ENCODE data around the gene LTBP3.

LTBP3 gene

GRCh38 chr11:65555693-65556231 is 2.4 kb downstream of the LTBP3 start:
- DNase-seq (ENCODE audit: low read depth in 1 of 2, low spot score in 1 of 2): no peak

- DNase-seq (ENCODE audit: low read depth in 1 of 2, low spot score in 1 of 2): no peak
These were observed 3.2 kb downstream of the LTBP3 start for GRCh38 chr11:65554842-65555430.

DNA sequence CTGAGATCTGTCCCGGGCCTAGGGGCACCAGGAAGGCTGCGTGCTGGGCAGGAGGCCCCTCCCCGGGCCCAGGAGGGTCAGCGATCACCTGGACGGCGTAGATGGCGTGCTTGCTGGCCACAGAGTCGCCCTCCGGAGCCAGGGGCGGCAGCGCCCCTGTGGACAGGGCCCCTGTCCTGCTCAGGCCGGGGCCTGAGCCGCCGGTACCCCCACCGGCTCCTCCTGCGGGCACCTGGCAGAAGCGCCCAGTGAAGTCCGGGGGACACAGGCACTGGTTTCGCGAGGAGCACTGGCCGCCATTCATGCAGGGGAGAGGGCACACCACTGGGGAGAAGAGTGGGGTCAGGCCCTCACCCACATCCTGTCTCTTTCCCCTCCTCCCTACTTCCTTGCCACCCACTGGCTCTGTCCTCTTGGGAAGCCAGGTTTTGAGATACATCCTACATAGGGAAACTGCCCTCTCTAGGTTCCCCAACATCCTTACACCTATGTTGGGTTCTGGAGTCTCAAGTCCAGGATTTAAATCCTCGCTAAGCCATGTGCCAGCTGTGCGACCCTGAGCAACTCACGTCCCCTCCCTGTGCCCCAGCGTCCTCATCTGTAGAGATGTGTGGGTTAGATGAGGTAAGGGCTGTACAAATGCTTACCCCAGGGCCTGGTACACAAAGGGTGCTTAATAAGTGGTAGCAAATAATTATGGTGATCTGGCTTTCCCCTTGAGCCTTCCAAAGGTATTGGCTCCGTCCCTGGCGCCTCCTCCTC is 3.9 kb downstream of the LTBP3 start:
- no peak for DNase-seq (ENCODE audit: low read depth in 1 of 2, low spot score in 1 of 2)

- peak; percentile 46 to 53 for DNase-seq (ENCODE audit: low read depth in 1 of 2, low spot score in 1 of 2)
These were observed 4.7 kb downstream of the LTBP3 start for GRCh38 chr11:65553301-65554001.

GRCh38 chr11:65552388-65552951 is 5.7 kb downstream of the LTBP3 start:
- DNase-seq (ENCODE audit: low read depth in 1 of 2, low spot score in 1 of 2): no peak

DNA sequence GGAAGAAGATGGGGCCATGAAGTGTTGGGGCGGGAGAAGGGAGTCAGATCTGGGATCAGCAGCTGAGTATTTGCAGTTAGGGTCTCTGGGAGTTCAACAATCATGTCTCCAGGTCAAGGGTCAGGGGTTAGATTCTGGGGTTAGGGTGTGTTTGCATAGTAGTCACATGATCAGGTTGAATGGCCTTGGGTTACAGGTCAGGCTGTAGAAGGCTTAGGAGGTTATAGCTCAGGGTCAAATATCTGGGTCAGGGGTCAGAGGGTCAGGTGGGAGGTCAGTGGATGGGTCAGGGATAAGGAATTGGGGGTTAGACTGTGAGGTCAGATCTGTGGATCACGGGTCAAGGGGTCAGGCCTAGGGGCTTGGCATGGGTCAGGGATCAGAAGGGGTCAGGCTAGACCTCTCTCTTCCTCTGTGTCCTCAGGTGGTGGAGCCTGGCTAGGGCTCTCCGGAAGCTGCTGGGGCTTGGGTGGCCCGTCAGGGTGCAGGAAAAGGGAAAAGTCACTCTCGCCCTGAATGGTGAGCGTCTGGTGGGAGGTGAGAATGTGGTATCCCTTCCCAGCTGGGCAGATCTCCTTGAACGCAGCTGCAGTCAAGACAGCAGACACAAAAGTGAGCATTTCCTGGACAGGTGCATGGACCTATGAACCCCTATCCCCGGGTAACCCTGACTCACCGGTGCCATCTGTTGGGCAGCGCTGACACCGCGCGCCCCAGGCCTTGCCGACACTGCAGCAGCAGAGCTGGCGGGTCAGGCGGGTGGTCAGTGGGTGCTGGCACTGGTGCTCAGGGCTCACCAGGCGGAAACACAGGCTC is 6.4 kb downstream of the LTBP3 start:
- DNase-seq (ENCODE audit: low read depth in 1 of 2, low spot score in 1 of 2): no peak

DNA sequence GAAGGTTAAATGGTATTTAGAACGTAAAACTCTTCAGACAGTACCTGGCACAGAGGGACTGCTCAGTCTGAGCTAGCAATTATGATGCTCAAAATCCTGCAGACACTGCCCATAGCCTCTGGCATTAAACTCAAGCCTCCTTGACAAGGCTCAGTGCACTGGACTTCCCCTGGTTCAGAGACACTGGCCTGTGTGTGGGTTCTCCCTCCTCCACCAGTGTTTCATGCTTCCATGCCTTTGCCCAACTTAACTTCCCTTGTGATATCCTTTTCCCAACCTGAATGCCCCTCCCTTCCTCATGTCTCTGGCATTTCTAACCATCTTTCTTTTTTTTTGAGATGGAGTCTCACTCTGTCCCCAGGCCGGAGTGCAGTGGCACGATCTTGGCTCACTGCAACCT is 9.1 kb downstream of the LTBP3 start:
- DNase-seq (ENCODE audit: low read depth in 1 of 2, low spot score in 1 of 2): no peak

DNA sequence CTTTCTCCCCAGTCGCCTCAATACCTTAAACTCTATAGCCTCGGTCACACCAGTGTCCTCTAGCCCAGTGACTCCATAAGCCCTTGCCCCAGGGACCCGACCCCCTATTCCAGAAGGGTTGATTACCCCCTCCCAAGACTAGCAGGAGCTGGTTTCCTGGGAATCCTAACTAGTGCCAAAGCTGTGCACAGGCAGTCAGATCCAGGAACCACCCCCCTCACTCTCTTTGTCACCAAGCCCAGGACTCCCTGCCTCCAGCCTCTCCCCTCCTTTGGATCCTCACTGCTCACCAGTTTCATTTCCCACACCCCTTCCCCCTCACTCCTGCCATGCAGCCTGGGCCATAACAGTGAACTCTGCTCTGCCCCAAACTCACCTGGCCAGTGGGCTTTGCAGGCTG is 9.8 kb downstream of the LTBP3 start:
- DNase-seq (ENCODE audit: low read depth in 1 of 2, low spot score in 1 of 2): no peak

DNA sequence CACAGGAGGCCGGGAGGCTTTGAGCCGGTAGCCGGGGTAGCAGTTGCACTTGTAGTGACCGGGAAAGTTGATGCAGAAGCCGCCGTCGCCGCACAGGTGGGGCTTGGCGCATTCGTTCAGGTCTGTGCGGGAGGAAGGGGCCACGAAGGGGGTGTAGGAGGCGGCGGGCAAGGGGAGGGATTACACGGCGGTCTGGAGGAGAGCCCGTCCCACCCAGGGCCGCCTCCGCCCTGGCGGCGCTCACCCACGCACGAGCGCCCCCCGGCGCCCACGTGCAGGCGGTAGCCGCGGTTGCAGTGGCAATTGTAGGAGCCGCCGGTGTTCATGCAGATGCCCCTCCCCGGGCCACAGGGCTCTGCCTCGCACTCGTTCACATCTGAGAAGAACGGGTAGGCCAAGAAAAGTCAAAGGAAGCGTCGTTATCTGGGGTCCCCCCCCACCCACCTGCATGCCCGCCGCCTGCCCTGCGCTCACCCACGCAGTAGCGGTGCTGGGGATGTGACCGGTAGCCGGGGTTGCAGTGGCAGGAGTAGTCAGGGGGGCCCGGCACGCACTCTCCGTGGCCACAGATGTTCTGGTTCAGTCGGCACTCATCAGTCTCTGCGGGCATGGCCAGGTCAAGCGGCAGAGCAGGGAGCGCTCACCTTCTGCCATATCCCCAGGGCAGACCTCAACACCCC is 10.6 kb downstream of the LTBP3 start:
- no peak for DNase-seq (ENCODE audit: low read depth in 1 of 2, low spot score in 1 of 2)

- DNase-seq (ENCODE audit: low read depth in 1 of 2, low spot score in 1 of 2): peak; percentile 99 to 100
These were observed 11.8 kb downstream of the LTBP3 start for GRCh38 chr11:65546217-65546958.

DNA sequence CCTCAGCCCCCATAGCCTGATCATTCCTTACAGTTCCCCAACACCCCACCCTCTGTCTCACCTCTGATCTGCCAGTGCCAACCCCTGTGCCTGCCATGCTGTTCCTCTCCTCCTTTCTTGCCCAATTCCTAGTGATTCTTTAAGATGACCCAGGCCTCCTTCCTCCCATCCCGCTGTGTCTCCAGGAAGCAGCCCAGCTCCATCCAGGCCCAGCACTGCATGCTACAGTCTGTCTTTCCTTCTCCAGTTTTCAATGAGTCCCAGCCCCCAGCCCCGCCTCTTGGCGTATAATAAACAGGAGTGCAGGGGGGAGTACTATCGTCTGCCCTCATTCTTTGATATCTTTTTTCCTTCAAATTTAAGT is 12.3 kb downstream of the LTBP3 start:
- no peak for DNase-seq (ENCODE audit: low read depth in 1 of 2, low spot score in 1 of 2)

DNA sequence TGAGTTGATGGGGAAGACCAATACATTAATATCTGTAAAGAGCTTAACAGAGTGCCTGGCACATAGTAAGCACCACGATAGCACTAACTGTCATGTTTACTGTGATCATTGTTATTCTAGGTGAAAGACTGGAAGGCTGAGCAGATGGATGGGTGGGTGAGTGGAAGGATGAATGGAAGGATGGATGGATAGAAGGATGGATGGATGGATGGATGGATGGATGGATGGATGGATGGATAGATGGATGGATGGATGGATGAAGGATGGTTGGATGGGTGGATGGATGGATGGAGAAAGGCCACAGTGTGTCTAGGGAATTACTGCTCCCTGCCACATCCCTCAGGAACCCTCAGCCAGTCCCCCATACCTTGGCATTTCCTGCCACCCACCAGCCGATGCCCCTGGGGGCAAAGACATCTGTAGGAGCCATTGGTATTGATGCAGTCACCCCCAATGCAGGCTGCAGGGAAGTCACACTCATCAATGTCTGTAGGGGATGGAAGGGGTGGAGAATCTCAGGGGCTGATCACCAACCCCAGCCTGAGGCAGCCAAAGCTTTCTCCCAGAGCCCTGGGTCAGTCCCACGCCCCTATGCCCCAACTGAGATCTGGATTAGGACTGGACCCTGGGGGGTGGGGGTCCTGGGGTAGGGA is 15.3 kb downstream of the LTBP3 start:
- no peak for DNase-seq (ENCODE audit: low read depth in 1 of 2, low spot score in 1 of 2)

DNA sequence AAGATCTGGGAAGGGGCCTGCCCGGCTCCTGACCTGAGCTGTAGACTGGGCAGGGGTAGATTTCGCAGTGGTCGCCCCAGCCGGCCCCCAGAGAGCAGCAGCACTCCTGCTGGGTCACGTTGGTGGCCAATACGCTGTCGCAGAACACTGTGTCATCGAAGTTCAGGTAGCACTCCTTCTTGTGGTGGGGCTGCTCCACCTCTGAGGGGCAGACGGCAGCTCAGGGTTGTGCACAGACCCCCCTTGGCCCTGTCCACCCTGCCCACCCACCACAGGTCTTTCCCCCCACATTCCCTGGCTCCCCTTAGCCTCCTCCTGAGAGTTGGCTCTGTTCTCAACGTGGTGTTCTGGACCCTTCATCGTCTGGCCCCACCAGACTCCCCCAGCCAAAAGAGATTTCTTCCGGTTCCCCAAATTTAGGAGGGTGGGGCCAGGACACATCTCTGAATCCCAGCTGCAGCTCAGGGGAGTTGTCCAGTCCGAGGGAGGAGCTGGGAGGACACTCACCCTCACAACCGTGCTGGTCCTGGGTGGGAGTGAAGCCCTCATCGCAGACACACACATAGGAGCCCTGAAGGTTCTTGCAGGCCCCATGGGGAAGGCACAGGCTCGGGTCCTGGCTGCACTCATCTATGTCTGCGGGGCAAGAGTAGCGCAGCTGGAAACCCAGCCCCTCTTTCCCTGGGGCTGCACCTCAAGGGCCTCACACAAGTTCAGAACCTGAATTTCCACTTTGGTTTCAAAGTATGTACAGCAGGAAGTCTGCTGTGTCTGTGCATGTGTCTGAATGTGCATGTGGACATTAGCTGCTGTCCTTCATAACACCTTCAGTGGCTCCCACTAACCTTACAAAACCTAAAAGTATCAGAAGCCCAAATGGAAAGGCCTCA is 16.8 kb downstream of the LTBP3 start:
- DNase-seq (ENCODE audit: low read depth in 1 of 2, low spot score in 1 of 2): no peak

- peak; percentile 82 to 86 for DNase-seq (ENCODE audit: low read depth in 1 of 2, low spot score in 1 of 2)
These were observed 17.7 kb downstream of the LTBP3 start for GRCh38 chr11:65540290-65541092.

GRCh38 chr11:65539744-65540289 is 18.3 kb downstream of the LTBP3 start:
- no peak for DNase-seq (ENCODE audit: low read depth in 1 of 2, low spot score in 1 of 2)

- DNase-seq (ENCODE audit: low read depth in 1 of 2, low spot score in 1 of 2): no peak
These were observed 19.0 kb downstream of the LTBP3 start for GRCh38 chr11:65538915-65539743.
